Esophagus muscularis mucosa (tissue), 3 donors: ENCODE data around the gene DIPK1B.

Source experiments
- POLR2AphosphoS5 ChIP-seq, 2 donors: sonication (generic); formaldehyde crosslinking; IDR thresholded peaks; one replicate each; pipeline ENCODE4 v1.6.1; 2017; ENCODE audit warnings: antibody characterized with exemption in 2 of 2
- TF ChIP-seq, protein P1 (sequence below), 3 experiments: fragments of 200-600 bp in 2 of 3; fragments of 450-650 bp in 1 of 3; sonication (generic) in 2 of 3; IDR thresholded peaks; one replicate each; pipeline ENCODE4 v1.5.1; 2017 to 2019; ENCODE audit warnings: antibody characterized with exemption in 3 of 3, mild to moderate bottlenecking in 2 of 3, moderate library complexity in 1 of 3

GRCh38 chr9:136746155-136746490, 33.8 kb downstream of the DIPK1B start:
- no peak for TF ChIP-seq POLR2AphosphoS5 (IDR thresholded peaks at IDR 0.05)
- TF ChIP-seq, protein P1, sequence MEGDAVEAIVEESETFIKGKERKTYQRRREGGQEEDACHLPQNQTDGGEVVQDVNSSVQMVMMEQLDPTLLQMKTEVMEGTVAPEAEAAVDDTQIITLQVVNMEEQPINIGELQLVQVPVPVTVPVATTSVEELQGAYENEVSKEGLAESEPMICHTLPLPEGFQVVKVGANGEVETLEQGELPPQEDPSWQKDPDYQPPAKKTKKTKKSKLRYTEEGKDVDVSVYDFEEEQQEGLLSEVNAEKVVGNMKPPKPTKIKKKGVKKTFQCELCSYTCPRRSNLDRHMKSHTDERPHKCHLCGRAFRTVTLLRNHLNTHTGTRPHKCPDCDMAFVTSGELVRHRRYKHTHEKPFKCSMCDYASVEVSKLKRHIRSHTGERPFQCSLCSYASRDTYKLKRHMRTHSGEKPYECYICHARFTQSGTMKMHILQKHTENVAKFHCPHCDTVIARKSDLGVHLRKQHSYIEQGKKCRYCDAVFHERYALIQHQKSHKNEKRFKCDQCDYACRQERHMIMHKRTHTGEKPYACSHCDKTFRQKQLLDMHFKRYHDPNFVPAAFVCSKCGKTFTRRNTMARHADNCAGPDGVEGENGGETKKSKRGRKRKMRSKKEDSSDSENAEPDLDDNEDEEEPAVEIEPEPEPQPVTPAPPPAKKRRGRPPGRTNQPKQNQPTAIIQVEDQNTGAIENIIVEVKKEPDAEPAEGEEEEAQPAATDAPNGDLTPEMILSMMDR (IDR thresholded peaks at IDR 0.05): no peak
